NCI-H146 treated with DMSO at 0.1 percent for 48 hours (cell line): ENCODE data around the gene ALDH7A1.
"Not testable (repeated sequence)": the region's sequence is repeated elsewhere in the genome, so short reads cannot be mapped to it uniquely, and the experiment has no call there.

Source experiments
- DNase-seq: peaks from one replicate; lab custom pipeline; 2025; ENCODE audit not compliant: unreplicated experiment; lab: John Stamatoyannopoulos, UW

The ALDH7A1 gene

GRCh38 chr5:126594748-126595485 lies at the start of gene ALDH7A1:
TSS of gene ALDH7A1 (minus strand) at chr5:126595219. CDS start at chr5:126595198, 21 bp downstream.
- no peak for DNase-seq

DNA sequence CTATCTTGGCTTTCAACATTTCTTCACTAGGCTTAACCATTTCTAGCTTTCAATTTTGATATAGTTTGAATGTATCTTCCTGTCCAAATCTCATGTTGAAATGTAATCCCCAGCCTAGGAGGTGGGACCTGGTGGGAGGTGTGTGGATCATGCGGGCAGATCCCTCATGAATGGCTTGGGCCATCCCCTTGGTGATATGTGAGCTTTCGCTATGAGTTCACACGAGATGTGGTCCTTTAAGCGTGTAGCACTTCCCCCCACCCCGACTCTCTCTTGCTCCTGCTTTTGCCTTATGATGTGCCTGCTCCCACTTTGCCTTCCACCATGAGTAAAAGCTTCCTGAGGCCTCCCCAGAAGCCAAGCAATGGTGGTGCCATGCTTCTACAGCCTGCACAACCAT lies 46.4 kb upstream of the ALDH7A1 start:
- DNase-seq = no peak

- DNase-seq = no peak
These were observed 45.8 kb upstream of the ALDH7A1 start for GRCh38 chr5:126640866-126641265.

GRCh38 chr5:126636956-126637355 lies 41.9 kb upstream of the ALDH7A1 start:
- no peak for DNase-seq

- no peak for DNase-seq
These were observed 40.6 kb upstream of the ALDH7A1 start for GRCh38 chr5:126635585-126635984.

DNA sequence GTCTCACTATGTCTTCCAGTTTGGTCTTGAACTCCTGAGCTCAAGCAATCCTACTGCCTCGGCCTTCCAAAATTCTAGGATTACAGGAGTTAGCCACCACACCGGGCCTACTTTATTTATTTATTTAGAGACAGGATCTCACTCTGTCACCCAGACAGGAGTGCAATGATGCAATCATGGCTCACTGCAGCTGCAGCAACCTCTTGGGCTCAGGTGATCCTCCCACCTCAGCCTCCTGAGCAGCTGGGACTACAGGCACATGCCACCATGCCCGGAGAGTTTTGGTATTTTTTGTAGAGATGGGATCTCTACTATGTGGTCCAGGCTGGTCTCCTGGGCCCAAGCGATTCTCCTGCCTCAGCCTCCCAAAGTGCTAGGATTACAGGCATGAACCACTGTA lies 38.5 kb upstream of the ALDH7A1 start:
- DNase-seq = no peak

- no peak for DNase-seq
These were observed 36.9 kb upstream of the ALDH7A1 start for GRCh38 chr5:126631920-126632319.

DNA sequence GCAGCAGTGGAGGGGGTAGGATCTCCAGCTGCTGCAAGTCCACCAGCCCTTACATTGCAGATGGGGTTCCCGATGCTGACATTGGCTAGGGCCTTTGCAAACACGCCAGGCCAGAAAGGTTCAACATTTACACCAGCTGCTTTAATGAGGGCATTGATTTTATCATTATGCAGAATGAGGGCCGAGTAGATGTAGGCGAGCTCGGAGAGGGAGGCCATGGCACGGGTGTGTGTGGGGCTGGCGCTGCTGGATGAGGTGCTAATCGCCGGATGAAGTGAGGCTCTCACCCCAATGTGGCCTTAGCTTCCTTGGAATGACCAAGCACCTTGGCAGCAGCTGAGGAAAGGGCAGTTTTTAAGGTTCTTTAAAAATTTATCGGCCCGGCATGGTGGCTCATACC lies 33.1 kb upstream of the ALDH7A1 start:
- no peak for DNase-seq

GRCh38 chr5:126624534-126624933 lies 29.5 kb upstream of the ALDH7A1 start:
- DNase-seq = no peak

DNA sequence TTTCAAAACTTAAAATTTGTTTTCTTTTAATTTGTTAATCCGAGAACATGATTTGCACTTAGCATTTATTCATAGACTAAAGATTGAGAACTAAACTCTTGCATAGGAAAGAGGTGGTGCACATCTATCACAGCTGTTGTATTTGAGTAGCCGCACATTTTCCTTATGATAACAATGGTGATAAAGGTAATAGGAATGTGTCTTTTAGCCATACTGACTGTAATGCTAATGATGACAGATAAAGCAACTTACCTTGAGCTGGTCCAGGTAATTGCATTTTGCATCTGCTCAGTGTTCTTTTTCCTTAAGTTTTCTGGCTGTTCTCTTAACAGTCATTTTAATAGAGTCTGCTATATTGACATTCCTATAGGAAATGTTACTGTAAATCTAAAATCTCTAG lies 24.8 kb upstream of the ALDH7A1 start:
- no peak for DNase-seq

DNA sequence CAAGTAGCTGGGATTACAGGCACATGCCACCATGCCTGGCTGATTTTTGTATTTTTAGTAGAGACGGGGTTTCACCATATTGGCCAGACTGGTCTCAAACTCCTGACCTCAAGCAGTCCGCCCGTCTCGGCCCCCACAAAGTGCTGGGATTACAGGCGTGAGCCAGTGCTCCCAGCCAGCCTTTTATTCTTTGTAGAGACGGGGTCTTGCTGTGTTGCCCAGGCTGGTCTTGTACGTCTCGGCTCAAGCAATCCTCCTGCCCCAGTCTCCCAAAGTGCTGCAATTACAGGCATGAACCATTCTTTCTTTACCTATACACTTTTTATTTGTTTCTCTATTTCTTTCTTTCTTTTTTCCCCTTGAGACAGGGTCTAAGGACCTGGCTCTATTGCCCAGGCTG lies 22.6 kb upstream of the ALDH7A1 start:
- not testable (repeated sequence) for DNase-seq

GRCh38 chr5:126615286-126615685 lies 20.3 kb upstream of the ALDH7A1 start:
- no peak for DNase-seq

- no peak for DNase-seq
These were observed 19.0 kb upstream of the ALDH7A1 start for GRCh38 chr5:126613941-126614592.

DNA sequence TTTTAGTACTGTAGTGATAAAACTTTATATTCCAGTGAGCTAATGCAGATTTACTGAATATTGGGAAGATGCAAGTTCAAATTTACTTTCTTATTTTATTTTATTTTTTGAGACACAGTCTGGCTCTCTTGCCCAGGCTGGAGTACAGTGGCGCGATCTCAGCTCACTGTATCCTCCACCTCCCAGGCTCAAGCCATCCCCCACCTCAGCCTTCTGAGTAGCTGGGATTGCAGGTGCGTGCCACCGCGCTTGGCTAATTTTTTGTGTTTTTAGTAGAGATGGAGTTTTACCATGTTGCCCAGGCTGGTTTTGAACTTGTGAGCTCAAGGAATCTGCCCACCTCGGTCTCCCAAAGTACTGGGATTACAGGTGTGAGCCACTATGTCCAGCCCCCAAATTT lies 15.6 kb upstream of the ALDH7A1 start:
- no peak for DNase-seq

DNA sequence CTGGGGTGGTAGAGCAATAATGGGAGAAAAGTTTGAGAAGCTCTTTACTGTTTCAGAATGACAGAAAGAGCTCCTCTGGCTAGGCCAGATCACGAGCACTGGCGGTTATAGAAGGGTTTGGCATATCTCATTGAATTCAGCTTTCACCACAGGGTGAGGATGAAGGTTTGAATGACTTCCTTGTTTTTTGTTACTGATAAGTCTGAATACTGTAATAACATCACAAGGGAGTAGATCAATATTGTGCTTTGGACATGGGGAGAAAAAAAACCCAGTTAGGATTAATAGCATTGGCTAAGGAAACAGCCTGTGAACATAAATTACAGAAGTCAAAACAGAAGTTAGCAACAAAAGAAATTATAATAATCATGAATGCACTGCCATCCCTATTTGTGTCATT lies 15.1 kb upstream of the ALDH7A1 start:
- no peak for DNase-seq

GRCh38 chr5:126605525-126605924 lies 10.5 kb upstream of the ALDH7A1 start:
- DNase-seq = no peak

- no peak for DNase-seq
These were observed 8.5 kb upstream of the ALDH7A1 start for GRCh38 chr5:126603402-126603991.

DNA sequence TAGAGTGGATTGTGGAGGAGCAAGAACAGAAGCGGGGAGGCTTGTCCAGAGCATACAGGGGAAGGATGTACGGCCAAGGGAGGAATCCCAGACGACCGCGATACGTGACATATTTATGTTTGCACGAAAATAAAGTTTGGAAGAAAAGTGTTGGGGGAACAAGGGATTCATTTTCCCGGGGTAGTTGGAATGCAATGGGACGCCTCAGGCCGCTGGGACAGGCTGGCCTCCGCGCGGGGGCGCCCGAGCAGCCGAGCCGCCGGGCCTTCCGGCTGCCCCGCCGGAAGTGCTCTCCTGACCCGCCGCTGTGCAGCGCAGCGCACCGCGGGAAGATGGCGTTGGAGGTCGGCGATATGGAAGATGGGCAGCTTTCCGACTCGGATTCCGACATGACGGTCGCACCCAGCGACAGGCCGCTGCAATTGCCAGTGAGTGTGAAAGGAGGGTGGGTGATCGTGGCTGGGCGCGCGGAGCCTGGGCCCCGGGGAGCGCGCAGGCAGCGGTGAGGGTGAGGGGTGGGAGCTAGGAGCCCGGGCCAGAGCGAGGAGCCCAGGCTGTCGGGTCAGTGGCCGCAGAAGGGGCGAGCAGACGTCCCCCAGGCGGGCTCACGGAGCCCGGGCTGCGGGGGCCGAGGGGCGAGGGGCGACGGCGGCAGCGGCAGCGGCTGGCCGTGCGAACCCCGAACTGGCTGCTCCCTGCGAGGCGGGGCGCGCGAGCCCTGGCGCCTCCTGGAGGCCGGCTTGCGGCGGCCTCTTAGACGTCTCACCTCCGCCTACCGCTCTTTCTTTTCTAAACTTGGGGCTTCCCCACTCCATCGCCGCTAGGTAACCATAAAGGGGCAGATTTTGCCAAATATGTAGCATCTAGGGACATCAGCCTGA lies 5.9 kb upstream of the ALDH7A1 start, which contains the start of gene PHAX:
Gene PHAX (plus strand): TSS at position 317 of the 881 bp plus-strand sequence. CDS start 16 bp downstream, at position 333.
- DNase-seq = peak; percentile 35

DNA sequence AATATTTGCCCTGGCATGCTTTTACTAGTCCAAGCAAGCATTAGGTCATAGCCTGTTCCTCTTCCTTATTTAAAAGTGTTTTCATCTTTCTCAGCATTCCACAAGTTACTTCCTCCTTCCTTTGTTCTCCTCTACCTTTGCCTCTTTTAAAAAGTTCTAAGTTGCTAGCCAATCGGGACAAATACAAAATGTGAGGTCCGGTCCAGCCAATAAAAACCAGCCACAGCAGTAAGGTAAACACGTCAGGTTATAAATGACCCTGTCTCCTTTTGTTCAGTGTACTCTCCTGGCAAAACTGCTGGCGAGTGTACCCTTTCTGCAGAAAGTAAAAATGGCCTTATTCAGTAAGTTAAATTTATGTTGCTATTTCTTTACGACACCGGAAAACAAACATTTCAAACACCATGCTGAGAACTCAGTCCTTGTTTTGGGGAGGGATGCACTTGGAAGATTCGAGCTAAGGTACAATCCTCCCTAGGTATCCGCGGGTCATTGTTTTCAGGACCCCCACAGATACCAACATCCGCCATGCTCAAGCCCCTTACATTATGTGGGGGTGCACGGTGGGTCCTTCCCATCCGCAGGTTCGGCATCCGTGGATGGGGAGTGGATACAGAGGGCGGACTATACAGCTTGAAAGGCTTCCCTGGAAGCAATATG lies 5.1 kb upstream of the ALDH7A1 start:
- not testable (repeated sequence) for DNase-seq

GRCh38 chr5:126599499-126599898 lies 4.5 kb upstream of the ALDH7A1 start:
- no peak for DNase-seq

DNA sequence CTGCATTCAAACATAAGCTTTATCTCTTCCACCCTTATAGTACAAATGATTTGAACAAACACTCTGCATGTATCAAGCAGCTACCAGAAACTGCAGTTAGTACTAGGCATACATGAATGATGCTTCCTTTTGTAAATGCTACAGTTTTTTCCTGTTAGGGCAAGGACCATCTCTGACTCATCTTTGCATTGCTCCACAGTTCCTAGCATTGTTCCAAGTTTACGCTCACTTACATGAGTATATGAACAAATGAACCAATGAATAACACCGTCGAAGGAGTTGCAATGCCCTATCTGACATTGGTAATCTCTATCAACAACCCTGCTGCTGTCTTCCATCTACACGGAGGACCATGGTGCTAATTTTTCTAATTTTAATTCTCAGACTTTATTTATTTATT lies 2.1 kb upstream of the ALDH7A1 start:
- DNase-seq = no peak
